Gastrocnemius medialis (tissue), 4 donors: ENCODE measurements around the gene ITPR1. TPM values are rescaled to one million over a fixed set of nuclear protein-coding genes. Genes with fewer than 3 reads are reported as not detected.

ENCODE experiments used
- ATAC-seq, 2 donors: fragments of 150-250 bp; one replicate each; pipeline ENCODE4 v1.9.1; 2016
- DNase-seq, 2 donors: peaks; one replicate each; pipeline ENCODE4 v3.0.0-alpha.2; 2019
- H3K27ac ChIP-seq, 4 donors: fragments of 200-600 bp; sonication (generic); 1 replicate in 1 of 4; 2 replicates in 3 of 4; pipeline ENCODE4 v1.5.1; 2016 to 2018; ENCODE audit warnings: mild to moderate bottlenecking in 2 of 4, moderate library complexity in 1 of 4
- H3K27me3 ChIP-seq, 3 donors: fragments of 200-600 bp; sonication (generic) in 2 of 3; 1 replicate in 1 of 3; 2 replicates in 2 of 3; pipeline versions ENCODE4 v1.5.1 to v1.6.0; 2016 to 2019; ENCODE audit warnings: mild to moderate bottlenecking in 1 of 3, moderate library complexity in 1 of 3
- H3K36me3 ChIP-seq, 2 donors: fragments of 200-600 bp; sonication (generic) in 1 of 2; one replicate each; pipeline ENCODE4 v1.5.1; 2017 to 2018
- H3K4me1 ChIP-seq, 2 donors: fragments of 200-600 bp; sonication (generic) in 1 of 2; one replicate each; pipeline ENCODE4 v1.5.1; 2016 to 2017; ENCODE audit warnings: mild to moderate bottlenecking in 2 of 2
- H3K4me3 ChIP-seq, 4 donors: fragments of 200-600 bp; sonication (generic) in 3 of 4; 1 replicate in 1 of 4; 2 replicates in 3 of 4; pipeline ENCODE4 v1.5.1; 2016 to 2019; ENCODE audit warnings: mild to moderate bottlenecking in 2 of 4
- H3K9me3 ChIP-seq, 3 donors: fragments of 200-600 bp; sonication (generic) in 2 of 3; 1 replicate in 1 of 3; 2 replicates in 2 of 3; pipeline ENCODE4 v1.5.1; 2016 to 2019
- CTCF ChIP-seq, 5 experiments: fragments of 450-650 bp in 3 of 5; fragments of 200-600 bp in 2 of 5; sonication (generic) in 2 of 5; IDR thresholded peaks in 4 of 5; conservative IDR thresholded peaks in 1 of 5; 1 replicate in 4 of 5; 2 replicates in 1 of 5; pipeline ENCODE4 v1.5.1; 2016 to 2019; ENCODE audit warnings: antibody characterized with exemption in 5 of 5, mild to moderate bottlenecking in 3 of 5, moderate library complexity in 3 of 5
- POLR2A ChIP-seq, 2 donors: fragments of 450-650 bp; IDR thresholded peaks; one replicate each; pipeline ENCODE4 v1.6.1; 2017; ENCODE audit warnings: antibody characterized with exemption in 2 of 2, mild to moderate bottlenecking in 2 of 2, moderate library complexity in 2 of 2
- in situ Hi-C, 4 donors: fragments of 200-750 bp; cut with MboI; loops; one replicate each; pipeline versions ENCODE4 v1.15.0 to v1.8.0; 2017; ENCODE audit warnings: low sequenced_read_pairs in 4 of 4
- intact Hi-C: fragments of 100-400 bp; cut with DNase I; formaldehyde crosslinking; loops from one replicate; pipeline ENCODE4 v1.15.1; 2023; ENCODE audit warnings: low total_unique reads
- total RNA-seq, 4 donors: library from RNA; depleted of rRNA; stranded (reverse); fragments of >200 nt; gene quantifications; one replicate each; pipeline versions ENCODE4 v1.1.0 to v1.2.3, GENCODE V29; 2016

Gene ITPR1
- total RNA-seq, 4 donors from 2014 or later: 5.5 to 21.7 (median 11.3) TPM

GRCh38 chr3:4731543-4732111, 238.5 kb downstream of the ITPR1 start:
- Histone ChIP-seq H3K36me3 (no peaks in the 10 kb centered on the region), H3K4me1 (peaks cover 3 to 14% of the 10 kb centered on the region in 2 donors), H3K27ac (no peak overlapping the region), H3K4me3 (no peak overlapping the region), H3K27me3 (no peaks in the 10 kb centered on the region), H3K9me3 (no peaks in the 10 kb centered on the region)
- DNase-seq: no peak
- TF ChIP-seq CTCF (IDR thresholded peaks at IDR 0.05 in 4 of 5, conservative IDR thresholded peaks at IDR 0.05 in 1 of 5): no peak
- no peak for TF ChIP-seq POLR2A (IDR thresholded peaks at IDR 0.05)
- intact Hi-C loops (no loop called here), in situ Hi-C loops (no loop called here)
- no peak for ATAC-seq

DNA sequence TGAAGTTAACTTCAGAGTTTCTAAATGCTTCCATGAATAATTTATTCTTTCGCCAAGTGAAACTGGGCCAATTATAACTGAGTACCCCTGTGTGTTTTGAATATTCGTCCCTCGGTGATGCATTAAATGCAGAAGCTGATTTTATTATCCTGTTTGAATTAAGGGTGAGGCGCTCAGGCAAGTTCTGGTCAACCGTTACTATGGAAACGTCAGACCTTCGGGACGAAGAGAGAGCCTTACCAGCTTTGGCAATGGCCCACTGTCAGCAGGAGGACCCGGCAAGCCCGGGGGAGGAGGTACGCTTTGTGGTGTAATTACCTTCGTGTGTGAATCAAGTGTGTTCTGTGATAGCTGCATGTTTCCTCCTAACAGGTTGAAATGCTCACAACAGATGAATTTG, 239.8 kb downstream of the ITPR1 start:
- no peaks in the 10 kb centered on the region for H3K27me3 ChIP-seq
- no peak for TF ChIP-seq POLR2A (IDR thresholded peaks at IDR 0.05)
- no peak for TF ChIP-seq CTCF (IDR thresholded peaks at IDR 0.05 in 4 of 5, conservative IDR thresholded peaks at IDR 0.05 in 1 of 5)
- intact Hi-C loops (no loop called here), in situ Hi-C loops (no loop called here)
- no peaks in the 10 kb centered on the region for H3K36me3 ChIP-seq
- no peak overlapping the region for H3K27ac ChIP-seq
- H3K4me1 ChIP-seq: peaks cover 3 to 18% of the 10 kb centered on the region in 2 donors
- no peak for DNase-seq
- ATAC-seq: no peak
- H3K4me3 ChIP-seq: no peak overlapping the region
- no peaks in the 10 kb centered on the region for H3K9me3 ChIP-seq

DNA sequence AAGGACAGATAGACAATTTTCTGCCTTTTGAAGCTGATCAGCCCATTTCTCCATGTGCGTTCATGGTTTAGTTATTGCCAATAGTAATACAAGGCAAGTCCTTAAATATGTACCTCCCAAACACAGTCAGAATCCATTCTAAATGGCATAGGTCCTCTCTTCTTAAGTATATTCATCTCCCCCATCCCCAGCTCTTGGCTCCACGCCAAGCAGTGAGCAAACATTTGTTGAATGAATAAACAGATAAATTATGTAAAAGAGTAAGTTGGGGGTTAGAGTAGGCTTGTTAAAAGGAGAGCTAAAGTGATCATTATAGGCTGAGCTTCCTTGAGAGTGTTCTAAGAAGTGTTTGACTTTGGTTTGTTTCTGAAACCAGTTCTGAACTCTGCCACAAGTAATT, 241.3 kb downstream of the ITPR1 start:
- Histone ChIP-seq H3K9me3 (no peaks in the 10 kb centered on the region), H3K4me1 (peaks cover 3 to 18% of the 10 kb centered on the region in 2 donors), H3K4me3 (no peak overlapping the region), H3K27me3 (no peaks in the 10 kb centered on the region), H3K36me3 (no peaks in the 10 kb centered on the region), H3K27ac (no peak overlapping the region)
- intact Hi-C loops: no loop called here
- DNase-seq (no peak), ATAC-seq (no peak)
- TF ChIP-seq CTCF (IDR thresholded peaks at IDR 0.05 in 4 of 5, conservative IDR thresholded peaks at IDR 0.05 in 1 of 5): no peak
- no peak for TF ChIP-seq POLR2A (IDR thresholded peaks at IDR 0.05)
- in situ Hi-C loops: no loop called here

DNA sequence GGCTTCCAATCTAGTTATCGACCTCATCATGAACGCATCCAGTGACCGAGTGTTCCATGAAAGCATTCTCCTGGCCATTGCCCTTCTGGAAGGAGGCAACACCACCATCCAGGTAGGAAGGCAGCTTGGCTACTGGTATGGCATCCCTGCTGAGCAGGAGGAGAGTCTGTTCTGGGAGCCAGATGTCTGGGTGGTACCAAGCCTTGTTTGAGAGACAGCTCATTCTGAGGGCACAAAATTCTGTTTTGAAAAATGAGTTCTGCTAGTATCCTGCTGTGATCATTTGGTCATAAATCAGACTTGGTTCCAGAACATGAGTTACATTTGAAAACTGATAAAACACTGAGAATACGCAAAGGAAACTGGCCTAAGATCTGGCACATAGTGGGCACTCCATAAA, 242.1 kb downstream of the ITPR1 start:
- DNase-seq (no peak), ATAC-seq (no peak)
- TF ChIP-seq POLR2A (IDR thresholded peaks at IDR 0.05): no peak
- TF ChIP-seq CTCF (IDR thresholded peaks at IDR 0.05 in 4 of 5, conservative IDR thresholded peaks at IDR 0.05 in 1 of 5): no peak
- no peaks in the 10 kb centered on the region for H3K9me3 ChIP-seq
- intact Hi-C loops (no loop called here), in situ Hi-C loops (no loop called here)
- H3K4me1 ChIP-seq: peaks cover 3 to 15% of the 10 kb centered on the region in 2 donors
- H3K36me3 ChIP-seq: no peaks in the 10 kb centered on the region
- H3K27ac ChIP-seq: no peak overlapping the region
- H3K27me3 ChIP-seq: no peaks in the 10 kb centered on the region
- no peak overlapping the region for H3K4me3 ChIP-seq
